Liver (tissue), 3 donors: ENCODE measurements around the gene GTSE1.

ENCODE experiments used
- CTCF ChIP-seq: fragments of 150-350 bp; IDR thresholded peaks from 2 replicates; pipeline ENCODE4 v1.5.1; 2017; ENCODE audit warnings: improper control_type of control experiment, low read depth, low read length; ENCODE audit not compliant: missing input control
- EGR1 ChIP-seq, 2 donors: IDR thresholded peaks; 2 replicates each; pipeline ENCODE4 v1.6.1; 2016 to 2018; ENCODE audit warnings: antibody characterized with exemption in 2 of 2, low read depth in 2 of 2
- FOXA1 ChIP-seq: IDR thresholded peaks from 2 replicates; pipeline ENCODE4 v1.6.1; 2016; ENCODE audit warnings: antibody characterized with exemption
- GABPA ChIP-seq, 2 donors: IDR thresholded peaks in 1 of 2; conservative IDR thresholded peaks in 1 of 2; 2 replicates each; pipeline ENCODE4 v1.6.1; 2016; ENCODE audit warnings: antibody characterized with exemption in 2 of 2, mild to moderate bottlenecking in 1 of 2, moderate library complexity in 1 of 2
- REST ChIP-seq: IDR thresholded peaks from 2 replicates; pipeline ENCODE4 v1.6.1; 2016; ENCODE audit warnings: antibody characterized with exemption, mild to moderate bottlenecking
- SP1 ChIP-seq: IDR thresholded peaks from 2 replicates; pipeline ENCODE4 v1.6.1; 2018; ENCODE audit warnings: antibody characterized with exemption, mild to moderate bottlenecking
- ZBTB33 ChIP-seq: IDR thresholded peaks from 2 replicates; pipeline ENCODE4 v1.6.1; 2016; ENCODE audit warnings: antibody characterized with exemption
- donor health status: healthy.
- donor health status: healthy.

GRCh38 chr22:46297151-46297812, 612 bp downstream of the GTSE1 start:
- TF ChIP-seq CTCF (no peak), GABPA (IDR thresholded peaks at IDR 0.05 in 1 of 2, conservative IDR thresholded peaks at IDR 0.05 in 1 of 2) (no peak), FOXA1 (no peak), ZBTB33 (no peak), SP1 (no peak), REST (no peak), EGR1 (IDR thresholded peaks at IDR 0.05; ENCODE audit: low read depth in 2 of 2) (no peak)
